Hindlimb muscle (tissue), 1 donor: ENCODE data around the gene KDM4F. TPM values are rescaled to one million over a fixed set of nuclear protein-coding genes. Genes with fewer than 3 reads are reported as not detected.

Experiments used
- DNase-seq: peaks from one replicate; pipeline ENCODE4 v3.0.0-alpha.2; 2013
- polyA plus RNA-seq: library from polyadenylated mRNA; unstranded; fragments of 120-200 nt; gene quantifications from one replicate; pipeline ENCODE4 v1.2.1, GENCODE V29; 2013; ENCODE audit not compliant: insufficient read length

Gene KDM4F
- polyA plus RNA-seq, 1 donor: not detected

GRCh38 chr11:95092549-95093324 lies 43.5 kb downstream of the KDM4F start:
- DNase-seq: no peak

- no peak for DNase-seq
These were observed 44.3 kb downstream of the KDM4F start for GRCh38 chr11:95093548-95093947.

GRCh38 chr11:95095858-95096587 lies 46.8 kb downstream of the KDM4F start:
- no peak for DNase-seq

- no peak for DNase-seq
These were observed 48.0 kb downstream of the KDM4F start for GRCh38 chr11:95097209-95097608.

GRCh38 chr11:95098826-95099225 lies 49.6 kb downstream of the KDM4F start:
- no peak for DNase-seq

- DNase-seq: no peak
These were observed 51.0 kb downstream of the KDM4F start for GRCh38 chr11:95100191-95100648.

Other genes with a start within 250 kb of the KDM4F start
- 69.1 TPM for gene CWC15, start 75.9 kb upstream of the KDM4F start, polyA plus RNA-seq
- gene KDM4D, start 75.7 kb upstream of the KDM4F start, polyA plus RNA-seq: 1.5 TPM
- gene KDM4E, start 24.2 kb upstream of the KDM4F start, polyA plus RNA-seq: 0.31 TPM
- gene SRSF8, start 17.5 kb downstream of the KDM4F start, polyA plus RNA-seq: 38.1 TPM
- 59.3 TPM for gene ENDOD1, start 40.4 kb downstream of the KDM4F start, polyA plus RNA-seq
- 119 TPM for gene SESN3, start 181.8 kb downstream of the KDM4F start, polyA plus RNA-seq